HG03558 (cell line): Measurements from ENCODE around the gene TXNRD2.
"Not testable (repeated sequence)": the region's sequence is repeated elsewhere in the genome, so short reads cannot be mapped to it uniquely, and the experiment has no call there.

Experiments used
- ATAC-seq: cut with Tn5 transposase; IDR thresholded peaks from one replicate; pipeline ENCODE4 v1.9.1; 2021; ENCODE audit warnings: moderate number of reproducible peaks; ENCODE audit not compliant: unreplicated experiment; ENCODE audit errors: extremely low read depth

Gene TXNRD2

DNA sequence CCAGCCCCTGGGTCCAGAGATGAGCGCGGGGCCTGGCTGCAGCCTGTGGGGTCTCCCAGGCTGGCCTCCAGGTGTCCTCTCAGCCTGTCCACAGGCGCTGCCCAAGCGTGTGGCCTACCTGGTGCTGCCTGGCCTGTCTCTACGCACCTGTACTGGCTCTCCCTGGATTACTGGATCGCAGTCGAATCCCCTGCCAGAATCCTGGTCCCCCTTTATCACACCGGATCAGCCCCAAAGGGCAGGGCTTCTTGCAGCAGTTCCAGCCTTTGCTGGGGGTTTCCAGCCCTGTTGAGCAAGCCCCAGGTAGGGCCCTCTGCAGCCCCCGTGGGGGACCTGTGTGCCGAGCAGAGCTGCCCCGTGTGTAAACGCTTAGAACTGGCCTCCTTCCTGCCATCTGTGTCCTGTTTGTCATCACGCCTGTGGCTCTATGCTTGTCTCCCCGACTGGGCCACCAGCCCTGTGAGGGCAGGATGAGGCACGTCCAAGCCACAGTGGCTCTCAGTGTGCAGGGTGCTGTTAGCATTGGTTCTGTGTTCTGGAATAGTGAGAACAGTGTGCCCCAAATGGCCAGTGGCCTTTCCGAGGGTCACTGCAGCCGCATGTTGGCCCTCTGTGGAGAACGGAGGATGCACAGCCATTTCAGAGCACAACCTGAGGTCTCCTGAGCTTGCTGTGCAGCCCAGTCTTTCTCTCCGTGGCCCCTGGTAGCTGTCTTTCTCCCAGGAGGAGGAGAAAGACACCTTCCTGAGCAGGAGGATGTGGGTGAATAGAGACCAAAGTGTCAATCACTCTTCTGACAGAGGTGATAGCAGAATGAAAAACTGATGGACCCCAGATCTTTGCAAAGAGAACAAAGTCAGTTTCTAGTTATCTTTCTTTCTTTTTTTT, 13.9 kb upstream of the TXNRD2 start:
- no peak for ATAC-seq

DNA sequence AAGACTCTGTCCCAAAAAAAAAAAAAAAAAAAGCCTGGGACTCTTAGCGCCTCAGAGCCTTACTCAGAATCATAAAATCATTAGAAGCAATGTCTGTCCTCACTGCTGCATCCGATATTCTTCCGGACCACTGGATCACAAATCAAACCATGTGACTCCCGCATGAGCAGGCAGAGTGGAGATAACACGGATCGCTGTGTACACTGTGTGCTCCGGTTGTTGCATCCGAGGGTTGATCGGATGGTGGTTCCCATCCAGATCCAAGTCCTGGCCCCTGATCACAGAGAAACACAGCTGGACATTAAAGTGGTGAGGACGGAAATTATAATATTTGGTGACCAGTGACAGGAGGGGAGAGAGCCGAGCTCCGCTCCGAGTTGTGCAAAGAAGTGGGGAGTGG, 9.7 kb upstream of the TXNRD2 start:
- no peak for ATAC-seq

DNA sequence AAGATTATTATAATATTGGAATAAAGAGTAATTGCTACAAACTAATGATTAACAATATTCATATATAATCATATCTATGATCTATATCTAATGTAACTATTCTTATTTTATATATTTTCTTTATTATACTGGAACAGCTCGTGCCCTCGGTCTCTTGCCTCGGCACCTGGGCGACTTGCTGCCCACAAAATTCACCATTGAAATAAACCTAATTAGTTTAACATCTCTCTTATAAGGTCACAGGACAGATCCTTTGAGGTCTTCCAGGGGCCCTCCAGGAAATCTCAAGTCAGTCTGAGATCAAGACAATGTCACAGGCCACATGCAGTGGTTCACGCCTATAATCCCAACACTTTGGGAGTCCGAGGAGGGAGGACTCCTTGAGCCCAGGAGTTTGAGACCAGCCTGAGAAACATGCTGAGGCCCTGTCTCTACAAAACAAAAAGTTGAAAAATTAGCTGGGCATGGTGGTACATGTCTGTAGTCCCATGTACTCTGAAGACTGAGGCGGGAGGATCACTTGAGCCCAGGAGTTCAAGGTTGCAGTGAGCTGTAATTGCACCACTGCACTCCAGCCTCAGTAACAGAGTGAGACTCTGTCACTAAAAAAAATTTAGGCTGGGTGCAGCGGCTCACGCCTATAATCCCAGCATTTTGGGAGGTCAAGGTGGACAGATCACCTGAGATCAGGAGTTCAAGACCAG, 6.6 kb upstream of the TXNRD2 start:
- no peak for ATAC-seq

DNA sequence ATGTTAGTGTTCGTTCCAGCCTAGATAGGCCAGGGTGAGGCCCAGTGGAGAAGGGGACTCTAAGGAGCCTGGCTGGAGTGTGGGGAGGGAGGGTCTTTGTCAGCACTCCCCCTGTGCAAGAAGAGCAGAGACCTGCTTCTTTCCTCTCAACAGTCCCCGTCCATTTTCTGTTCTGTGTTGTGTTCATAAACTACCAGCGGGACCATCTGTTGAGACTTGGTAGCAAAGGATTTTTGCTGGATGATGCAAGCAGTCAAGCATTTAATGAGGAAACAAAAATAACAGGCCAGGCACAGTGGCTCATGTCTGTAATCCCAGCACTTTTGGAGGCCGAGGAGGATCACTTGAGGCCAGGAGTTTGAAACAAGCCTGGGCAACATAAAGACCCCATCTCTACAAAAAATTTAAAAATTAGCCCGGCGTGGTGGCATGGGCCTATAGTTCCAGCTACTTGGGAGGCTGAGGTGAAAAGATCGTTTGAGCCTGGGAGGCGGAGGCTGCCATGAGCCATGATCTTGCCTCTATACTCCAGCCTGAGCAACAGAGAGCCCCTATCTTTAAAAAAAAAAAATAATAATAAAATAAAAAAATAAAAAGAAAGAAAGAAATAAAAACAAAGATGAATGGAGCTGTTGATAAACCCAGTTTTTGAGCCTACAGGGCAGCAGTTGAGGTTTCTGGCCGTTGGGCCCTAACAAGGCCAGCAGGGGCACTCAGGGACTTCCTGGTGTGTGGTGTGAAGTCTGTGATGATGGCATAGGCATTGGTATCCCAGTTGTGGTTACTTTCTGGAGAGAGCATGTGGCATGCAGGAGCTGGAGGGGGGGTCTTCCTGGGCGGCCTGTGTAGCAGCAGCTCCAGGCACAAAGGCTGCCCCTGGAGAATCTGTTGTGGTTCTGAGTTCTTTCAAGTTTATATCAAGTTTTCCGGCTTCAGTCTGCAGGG, 1.7 kb upstream of the TXNRD2 start:
- ATAC-seq: no peak

DNA sequence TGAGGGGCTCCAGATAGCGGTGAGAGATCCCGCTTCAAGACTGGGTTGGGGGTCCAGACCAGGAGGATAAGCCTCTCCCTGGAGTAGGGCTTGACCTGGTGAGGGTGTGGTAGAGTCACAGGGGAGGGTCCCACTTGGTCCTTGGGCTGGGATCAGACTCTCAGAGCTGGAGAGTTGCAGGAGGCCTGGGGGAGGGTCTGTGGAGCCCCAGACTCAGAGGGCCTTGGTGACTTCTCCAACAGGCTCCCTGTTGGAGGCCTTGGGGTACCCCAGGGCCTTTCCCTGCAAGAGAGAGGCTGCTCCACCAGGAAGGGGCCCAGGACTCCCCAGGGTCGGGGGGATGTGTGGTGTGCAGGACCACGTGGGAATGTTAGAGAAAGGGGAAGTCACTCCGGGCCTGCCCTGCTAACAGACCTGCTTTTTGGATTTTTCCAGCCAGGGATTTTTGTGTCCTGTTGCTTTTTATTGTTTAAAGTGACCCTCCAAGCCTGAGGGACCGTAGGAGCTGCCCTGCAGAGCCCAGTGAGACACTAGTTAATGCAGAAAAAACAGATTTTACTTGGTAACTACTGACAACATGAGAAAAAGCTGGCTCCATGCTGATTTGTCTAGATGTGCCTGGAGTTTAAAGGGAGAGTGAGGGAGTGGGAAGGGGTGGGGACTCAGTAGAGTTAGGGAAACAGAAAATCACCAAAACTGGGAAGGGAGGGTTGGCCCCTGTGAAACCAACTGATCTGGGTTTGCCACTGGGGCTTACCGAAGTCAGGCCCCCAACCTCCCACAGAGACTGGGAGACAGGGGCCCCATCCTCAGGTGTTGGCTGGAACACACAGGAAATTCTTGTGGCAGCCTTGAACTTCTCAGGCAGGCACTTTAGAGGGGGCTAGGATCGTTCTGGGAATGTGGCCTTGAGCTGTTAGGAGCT, 801 bp upstream of the TXNRD2 start:
- no peak for ATAC-seq

DNA sequence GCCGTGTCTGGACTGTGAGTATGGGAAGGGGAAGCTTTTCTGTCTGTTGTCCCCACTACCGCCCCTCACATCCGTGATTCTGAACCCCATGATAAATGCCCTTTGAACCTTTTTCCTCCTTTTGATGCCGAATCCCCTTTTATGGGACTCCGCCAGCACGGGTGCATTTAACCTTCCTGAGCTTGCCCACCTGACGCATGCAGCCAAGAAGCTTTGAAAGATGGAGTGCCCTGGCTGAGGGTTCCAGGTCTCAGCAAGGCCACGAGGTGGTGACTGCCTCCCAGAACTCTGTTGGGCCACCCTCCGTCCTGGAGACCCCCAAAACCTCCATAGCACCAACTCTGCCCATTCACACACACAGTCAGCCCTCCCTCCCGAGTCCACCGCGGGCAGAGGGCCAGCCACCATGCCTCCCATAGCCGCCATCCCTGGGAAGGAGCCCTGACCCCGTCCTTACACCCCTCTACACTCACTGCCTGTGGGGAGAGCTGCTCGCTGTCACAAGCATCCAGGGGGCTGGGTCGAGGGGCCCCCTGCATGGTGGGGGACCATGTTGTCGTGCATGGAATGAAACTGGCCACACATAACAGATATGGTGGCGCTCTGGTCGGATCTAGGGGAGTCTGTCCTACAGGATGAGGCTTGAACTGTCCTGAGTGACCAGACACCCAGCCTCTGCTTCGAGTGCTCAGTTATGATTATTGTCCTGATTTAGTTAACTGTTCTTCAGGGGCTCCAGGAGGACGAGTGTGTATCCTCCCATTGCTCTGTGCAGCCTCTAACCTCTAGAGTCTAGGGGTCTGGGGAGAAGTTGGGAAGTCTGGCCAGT, 868 bp downstream of the TXNRD2 start:
- no peak for ATAC-seq

DNA sequence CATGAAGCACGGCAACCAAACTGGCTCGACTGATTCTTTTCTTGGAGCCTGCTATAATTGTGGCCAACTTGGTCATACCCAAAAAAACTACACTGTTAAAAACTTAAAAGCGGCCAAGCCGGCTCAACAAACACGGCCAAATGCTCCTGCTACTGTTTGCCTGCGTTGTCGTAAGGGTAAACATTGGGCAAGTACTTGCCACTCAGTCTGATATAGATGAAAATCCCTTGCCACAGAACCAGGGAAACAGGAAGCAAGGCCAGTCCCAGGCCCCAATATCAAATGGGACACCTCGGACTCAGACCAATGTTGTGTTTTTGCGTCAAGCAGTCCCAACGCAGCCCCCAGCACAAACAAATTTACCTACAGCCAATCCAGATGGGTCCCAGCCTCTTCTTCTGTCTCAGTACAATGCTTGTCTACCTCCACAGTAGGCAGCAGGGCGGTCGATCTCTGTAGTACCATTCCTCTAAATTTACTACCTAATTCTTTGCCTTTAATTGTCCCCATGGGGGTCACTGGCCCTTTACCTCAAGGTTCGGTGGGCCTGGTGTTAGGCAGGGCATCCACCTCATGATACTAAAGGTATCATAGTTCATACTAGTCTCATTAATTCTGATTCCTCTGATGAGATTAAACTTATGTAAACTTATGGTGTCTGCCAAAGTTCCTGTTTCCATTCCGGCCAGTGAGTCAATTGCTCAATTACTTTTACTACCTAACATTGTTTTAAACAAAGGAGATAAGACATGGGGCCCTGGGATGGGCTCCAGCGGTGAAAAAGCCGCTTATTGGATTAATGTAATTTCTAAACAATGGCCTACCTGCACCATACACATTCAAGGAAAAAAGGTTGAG, 3.8 kb downstream of the TXNRD2 start:
- no peak for ATAC-seq

DNA sequence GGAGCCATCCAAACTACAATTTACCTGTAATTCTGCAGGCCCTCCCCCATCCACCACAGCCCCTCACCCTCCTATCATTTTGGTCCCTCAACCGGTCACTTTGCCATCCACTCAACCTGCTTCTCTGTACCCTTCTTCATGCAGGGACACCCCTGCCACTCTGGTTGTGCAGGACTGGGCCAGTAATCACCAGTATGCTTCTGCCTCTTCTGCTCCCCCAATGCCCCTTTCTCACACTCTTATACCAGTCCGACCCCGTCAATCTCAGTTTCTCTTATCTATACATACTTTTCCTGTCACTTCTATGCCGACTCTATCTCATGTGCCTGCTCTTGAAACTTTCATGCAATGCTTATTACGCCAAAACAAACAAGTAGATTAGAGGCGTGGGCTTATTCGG, 5.1 kb downstream of the TXNRD2 start:
- ATAC-seq: no peak

DNA sequence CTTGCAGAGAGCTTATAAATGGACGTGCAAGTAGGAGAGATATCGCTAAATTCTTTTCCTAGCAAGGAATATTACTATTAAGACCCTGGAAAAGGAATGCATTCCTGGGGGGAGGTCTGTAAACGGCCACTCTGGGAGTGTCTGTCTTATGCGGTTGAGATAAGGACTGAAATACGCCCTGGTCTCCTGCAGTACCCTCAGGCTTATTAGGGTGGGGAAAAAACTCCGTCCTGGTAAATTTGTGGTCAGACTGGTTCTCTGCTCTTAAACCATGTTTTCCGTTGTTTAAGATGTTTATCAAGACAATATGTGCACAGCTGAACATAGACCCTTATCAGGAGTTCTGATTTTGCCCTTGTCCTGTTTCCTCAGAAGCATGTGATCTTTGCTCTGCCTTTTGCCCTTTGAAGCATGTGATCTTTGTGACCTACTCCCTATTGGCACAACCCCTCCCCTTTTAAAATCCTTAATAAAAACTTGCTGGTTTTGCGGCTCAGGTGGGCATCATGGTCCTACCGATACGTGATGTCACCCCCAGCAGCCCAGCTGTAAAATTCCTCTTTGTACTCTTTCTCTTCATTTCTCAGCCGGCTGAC, 6.4 kb downstream of the TXNRD2 start:
- not testable (repeated sequence) for ATAC-seq

DNA sequence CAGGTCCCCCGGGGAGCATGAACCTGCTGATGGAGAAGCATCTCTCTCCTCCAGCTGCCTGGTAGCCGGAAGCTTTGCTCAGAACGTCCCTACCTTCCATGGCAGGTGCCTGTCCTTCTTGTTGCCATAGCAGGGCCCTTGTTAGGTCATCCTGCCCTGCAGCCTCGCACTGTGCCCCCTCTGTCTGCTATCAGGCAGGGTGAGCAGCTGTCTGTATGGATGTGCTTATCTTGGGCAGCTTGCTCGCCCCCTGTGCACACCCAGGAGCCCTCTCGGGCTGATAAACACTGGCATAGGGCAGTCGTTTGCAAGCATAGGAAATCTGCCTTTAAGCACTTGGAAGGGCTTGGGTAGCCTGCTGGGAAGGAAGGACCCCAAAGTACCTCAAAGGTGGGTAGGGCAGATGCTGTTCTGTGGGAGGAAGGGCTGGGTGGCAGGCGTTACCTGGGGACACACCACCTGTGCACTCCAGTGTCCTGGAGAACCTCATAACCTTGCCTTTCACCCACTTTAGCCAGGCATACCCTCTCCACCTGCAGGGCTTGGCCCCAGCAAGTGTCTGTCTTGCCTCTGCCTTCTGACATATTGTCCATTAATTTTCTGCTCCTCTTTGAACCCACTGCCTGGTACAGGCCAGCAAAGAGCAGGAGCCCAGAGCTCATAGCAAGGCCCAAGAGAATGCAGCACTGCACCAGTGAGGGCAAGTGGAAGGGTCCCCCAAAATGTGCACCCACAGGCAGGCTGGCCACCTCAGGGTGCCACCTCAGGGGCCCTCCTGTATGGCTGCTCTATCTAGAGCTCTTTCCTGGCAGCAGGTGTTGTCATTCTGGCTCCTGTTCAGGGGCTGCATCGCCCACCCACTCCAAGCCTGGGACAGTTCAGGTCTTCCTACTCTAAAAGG, 8.0 kb downstream of the TXNRD2 start:
- no peak for ATAC-seq

DNA sequence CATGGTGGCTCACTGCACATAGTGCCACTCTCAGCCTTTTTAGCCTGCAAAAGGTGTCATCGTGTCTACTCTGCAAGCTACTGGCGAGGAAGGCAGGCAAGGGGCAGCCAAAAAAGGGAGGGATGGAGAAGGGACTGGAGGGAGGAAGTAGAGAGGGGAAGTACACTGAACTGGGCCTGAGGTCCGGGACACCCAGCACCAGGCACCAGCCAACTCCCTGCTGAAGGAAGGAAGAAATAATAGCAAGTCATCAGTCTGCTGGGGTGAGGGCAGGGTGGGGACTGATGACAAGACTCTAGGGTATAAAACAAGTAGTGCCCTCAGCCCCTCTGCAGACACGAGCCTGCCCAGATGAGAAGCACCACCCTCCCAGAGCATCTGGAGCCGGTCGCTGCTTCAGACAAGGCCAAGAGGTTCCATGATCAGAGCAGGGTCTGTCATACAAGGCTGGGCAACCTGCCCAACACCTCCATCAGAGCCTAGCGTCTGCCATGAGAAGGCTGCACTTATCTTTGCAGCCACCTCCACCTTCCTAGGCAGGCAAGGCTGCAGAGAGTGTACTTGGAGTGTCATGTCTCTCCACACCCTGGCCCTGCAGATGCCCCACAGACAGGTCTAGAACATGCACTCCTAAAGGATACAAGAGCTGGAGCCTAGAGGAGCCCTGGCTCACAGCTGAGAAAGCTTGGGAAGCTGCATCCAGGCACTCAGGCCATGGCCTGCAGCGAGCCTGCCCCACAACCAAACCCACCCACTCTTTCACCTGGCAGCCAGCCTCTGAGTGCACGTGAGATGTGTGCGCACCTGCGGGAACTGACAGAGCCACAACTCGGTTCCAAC, 9.0 kb downstream of the TXNRD2 start:
- ATAC-seq: no peak

DNA sequence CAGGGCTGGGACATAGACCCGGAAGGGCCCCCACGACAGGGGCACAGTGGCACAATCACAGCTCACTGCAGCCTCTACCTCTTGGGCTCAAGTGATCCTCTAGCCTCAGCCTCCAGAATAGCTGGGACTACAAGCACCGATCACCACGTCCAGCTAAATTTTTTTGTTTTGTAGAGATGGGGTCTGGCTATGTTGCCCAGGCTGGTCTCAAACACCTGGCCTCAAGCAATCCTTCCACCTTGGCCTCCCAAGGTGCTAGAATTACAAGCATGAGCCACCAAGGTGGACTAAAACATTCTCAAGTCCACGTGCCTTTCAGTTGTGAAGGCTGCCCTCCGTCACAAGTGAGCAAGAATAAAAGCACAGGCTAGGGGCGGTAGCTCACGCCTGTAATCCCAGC, 10.1 kb downstream of the TXNRD2 start:
- ATAC-seq: no peak

DNA sequence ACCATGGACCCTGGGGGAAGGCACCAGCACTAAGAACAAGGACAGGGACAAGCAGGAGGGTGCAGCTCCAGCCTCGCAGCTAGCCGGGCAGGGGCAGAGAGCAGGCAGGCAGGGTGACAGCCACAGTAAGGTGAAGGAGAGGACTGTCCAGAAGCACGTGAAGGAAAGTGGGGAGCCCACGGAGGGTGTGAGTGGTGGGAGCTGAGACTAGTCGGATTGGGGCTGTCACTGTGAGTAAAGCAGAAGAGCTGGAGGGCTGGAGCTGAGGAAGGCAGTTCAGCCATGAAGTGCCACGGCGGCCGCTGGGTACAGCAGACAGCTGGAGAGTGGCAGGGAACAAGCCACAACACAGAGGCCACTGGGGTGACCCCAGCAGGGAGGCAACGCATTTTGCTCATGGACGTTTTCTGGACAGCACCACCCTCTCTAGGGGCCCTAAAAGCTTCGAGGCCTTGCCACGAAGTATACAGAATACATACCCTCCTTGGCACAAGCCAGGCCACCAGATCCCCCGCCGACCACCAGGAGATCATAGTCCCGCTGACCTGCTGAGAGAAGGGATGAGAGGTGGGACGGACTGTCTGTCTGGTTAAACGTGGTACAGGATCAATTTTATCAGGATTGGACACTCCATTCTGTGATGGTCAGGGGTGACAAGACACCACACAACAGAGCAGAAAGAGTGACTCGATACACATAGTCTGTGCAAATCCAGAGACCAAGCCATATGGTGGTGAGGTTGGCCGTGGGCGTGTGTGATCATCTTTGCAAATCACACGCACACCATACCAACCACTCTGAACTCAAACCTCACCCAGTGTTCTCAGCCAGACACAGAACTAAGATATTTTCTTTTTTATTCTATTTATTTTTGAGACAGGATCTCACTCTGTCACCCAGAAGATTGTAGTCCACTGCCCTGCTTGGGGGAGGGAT, 10.8 kb downstream of the TXNRD2 start:
- ATAC-seq: no peak
